Body of pancreas (tissue), 4 donors: Measurements from ENCODE around the gene SNX24.

Source experiments
- POLR2A ChIP-seq, 3 donors: fragments of 450-650 bp; IDR thresholded peaks; one replicate each; pipeline ENCODE4 v1.6.1; 2016; ENCODE audit warnings: antibody characterized with exemption in 3 of 3, mild to moderate bottlenecking in 2 of 3
- TF ChIP-seq, protein P1 (sequence below), 7 experiments: fragments of 450-650 bp in 4 of 7; fragments of 200-600 bp in 3 of 7; sonication (generic) in 3 of 7; IDR thresholded peaks; one replicate each; pipeline ENCODE4 v1.5.1; 2016 to 2019; ENCODE audit warnings: antibody characterized with exemption in 7 of 7

DNA sequence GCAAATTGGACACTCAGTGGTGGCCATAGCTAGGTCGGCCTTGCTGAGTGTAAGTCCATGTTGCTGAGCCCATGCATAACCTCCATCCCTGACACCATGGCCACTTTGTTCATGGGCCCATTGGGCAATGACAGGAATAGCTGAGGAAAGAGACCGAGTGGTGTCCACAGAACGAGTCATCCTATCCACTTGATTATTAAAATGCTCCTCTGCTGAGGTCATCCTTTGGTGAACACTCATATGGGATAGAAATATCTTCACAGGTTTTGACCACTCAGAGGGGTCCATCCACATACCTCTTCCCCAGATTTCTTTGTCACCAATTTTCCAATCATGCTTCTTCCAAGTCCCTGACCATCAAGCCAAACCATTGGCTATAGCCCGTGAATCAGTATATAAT lies 127.5 kb downstream of the SNX24 start:
- TF ChIP-seq, protein P1, sequence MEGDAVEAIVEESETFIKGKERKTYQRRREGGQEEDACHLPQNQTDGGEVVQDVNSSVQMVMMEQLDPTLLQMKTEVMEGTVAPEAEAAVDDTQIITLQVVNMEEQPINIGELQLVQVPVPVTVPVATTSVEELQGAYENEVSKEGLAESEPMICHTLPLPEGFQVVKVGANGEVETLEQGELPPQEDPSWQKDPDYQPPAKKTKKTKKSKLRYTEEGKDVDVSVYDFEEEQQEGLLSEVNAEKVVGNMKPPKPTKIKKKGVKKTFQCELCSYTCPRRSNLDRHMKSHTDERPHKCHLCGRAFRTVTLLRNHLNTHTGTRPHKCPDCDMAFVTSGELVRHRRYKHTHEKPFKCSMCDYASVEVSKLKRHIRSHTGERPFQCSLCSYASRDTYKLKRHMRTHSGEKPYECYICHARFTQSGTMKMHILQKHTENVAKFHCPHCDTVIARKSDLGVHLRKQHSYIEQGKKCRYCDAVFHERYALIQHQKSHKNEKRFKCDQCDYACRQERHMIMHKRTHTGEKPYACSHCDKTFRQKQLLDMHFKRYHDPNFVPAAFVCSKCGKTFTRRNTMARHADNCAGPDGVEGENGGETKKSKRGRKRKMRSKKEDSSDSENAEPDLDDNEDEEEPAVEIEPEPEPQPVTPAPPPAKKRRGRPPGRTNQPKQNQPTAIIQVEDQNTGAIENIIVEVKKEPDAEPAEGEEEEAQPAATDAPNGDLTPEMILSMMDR (IDR thresholded peaks at IDR 0.05) = no peak
- no peak for TF ChIP-seq POLR2A (IDR thresholded peaks at IDR 0.05)
